ENCODE measurements around the gene DHX34.

The DHX34 gene

GRCh38 chr19:47428177-47428894, 79.2 kb downstream of the DHX34 start (continued):
- TF ChIP-seq, protein P1, sequence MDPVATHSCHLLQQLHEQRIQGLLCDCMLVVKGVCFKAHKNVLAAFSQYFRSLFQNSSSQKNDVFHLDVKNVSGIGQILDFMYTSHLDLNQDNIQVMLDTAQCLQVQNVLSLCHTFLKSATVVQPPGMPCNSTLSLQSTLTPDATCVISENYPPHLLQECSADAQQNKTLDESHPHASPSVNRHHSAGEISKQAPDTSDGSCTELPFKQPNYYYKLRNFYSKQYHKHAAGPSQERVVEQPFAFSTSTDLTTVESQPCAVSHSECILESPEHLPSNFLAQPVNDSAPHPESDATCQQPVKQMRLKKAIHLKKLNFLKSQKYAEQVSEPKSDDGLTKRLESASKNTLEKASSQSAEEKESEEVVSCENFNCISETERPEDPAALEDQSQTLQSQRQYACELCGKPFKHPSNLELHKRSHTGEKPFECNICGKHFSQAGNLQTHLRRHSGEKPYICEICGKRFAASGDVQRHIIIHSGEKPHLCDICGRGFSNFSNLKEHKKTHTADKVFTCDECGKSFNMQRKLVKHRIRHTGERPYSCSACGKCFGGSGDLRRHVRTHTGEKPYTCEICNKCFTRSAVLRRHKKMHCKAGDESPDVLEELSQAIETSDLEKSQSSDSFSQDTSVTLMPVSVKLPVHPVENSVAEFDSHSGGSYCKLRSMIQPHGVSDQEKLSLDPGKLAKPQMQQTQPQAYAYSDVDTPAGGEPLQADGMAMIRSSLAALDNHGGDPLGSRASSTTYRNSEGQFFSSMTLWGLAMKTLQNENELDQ (tag by site-specific recombination; IDR thresholded peaks at IDR 0.05; ENCODE audit: low read depth), result no peak
- TF ChIP-seq RBAK (tag by site-specific recombination; IDR thresholded peaks at IDR 0.05), result no peak
- TF ChIP-seq ZNF558 (tag by site-specific recombination; IDR thresholded peaks at IDR 0.05), result no peak
- no peak for TF ChIP-seq ZNF112 (tag by site-specific recombination; IDR thresholded peaks at IDR 0.05)
- TF ChIP-seq ZNF514 (tag by site-specific recombination; IDR thresholded peaks at IDR 0.05), result no peak
- no peak for TF ChIP-seq ZNF629 (tag by site-specific recombination; IDR thresholded peaks at IDR 0.05)
- TF ChIP-seq, protein P2, sequence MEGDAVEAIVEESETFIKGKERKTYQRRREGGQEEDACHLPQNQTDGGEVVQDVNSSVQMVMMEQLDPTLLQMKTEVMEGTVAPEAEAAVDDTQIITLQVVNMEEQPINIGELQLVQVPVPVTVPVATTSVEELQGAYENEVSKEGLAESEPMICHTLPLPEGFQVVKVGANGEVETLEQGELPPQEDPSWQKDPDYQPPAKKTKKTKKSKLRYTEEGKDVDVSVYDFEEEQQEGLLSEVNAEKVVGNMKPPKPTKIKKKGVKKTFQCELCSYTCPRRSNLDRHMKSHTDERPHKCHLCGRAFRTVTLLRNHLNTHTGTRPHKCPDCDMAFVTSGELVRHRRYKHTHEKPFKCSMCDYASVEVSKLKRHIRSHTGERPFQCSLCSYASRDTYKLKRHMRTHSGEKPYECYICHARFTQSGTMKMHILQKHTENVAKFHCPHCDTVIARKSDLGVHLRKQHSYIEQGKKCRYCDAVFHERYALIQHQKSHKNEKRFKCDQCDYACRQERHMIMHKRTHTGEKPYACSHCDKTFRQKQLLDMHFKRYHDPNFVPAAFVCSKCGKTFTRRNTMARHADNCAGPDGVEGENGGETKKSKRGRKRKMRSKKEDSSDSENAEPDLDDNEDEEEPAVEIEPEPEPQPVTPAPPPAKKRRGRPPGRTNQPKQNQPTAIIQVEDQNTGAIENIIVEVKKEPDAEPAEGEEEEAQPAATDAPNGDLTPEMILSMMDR (tag by site-specific recombination; IDR thresholded peaks at IDR 0.05), result no peak
- no peak for TF ChIP-seq FEZF1 (tag by site-specific recombination; IDR thresholded peaks at IDR 0.05)
- TF ChIP-seq ZNF518A (tag by site-specific recombination; conservative IDR thresholded peaks at IDR 0.05; ENCODE audit: low read depth), result no peak
- no peak for TF ChIP-seq ZNF433 (tag by site-specific recombination; IDR thresholded peaks at IDR 0.05; ENCODE audit: low read depth)
- TF ChIP-seq, protein P3, sequence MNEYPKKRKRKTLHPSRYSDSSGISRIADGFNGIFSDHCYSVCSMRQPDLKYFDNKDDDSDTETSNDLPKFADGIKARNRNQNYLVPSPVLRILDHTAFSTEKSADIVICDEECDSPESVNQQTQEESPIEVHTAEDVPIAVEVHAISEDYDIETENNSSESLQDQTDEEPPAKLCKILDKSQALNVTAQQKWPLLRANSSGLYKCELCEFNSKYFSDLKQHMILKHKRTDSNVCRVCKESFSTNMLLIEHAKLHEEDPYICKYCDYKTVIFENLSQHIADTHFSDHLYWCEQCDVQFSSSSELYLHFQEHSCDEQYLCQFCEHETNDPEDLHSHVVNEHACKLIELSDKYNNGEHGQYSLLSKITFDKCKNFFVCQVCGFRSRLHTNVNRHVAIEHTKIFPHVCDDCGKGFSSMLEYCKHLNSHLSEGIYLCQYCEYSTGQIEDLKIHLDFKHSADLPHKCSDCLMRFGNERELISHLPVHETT (tag by site-specific recombination; IDR thresholded peaks at IDR 0.05), result no peak
- no peak for TF ChIP-seq GLIS1 (tag by site-specific recombination; IDR thresholded peaks at IDR 0.05)
- no peak for TF ChIP-seq TSHZ1 (tag by site-specific recombination; IDR thresholded peaks at IDR 0.05; ENCODE audit: borderline replicate concordance)
- no peak for TF ChIP-seq ZNF626 (tag by site-specific recombination; IDR thresholded peaks at IDR 0.05)
- TF ChIP-seq ZNF239 (tag by site-specific recombination; IDR thresholded peaks at IDR 0.05), result no peak
- no peak for TF ChIP-seq ZNF48 (tag by site-specific recombination; IDR thresholded peaks at IDR 0.05)
- no peak for TF ChIP-seq GLI2 (tag by site-specific recombination; IDR thresholded peaks at IDR 0.05; ENCODE audit: borderline replicate concordance, low read depth)
- TF ChIP-seq PBX3 (CRISPR knock-in tag; IDR thresholded peaks at IDR 0.05), result no peak
- no peak for TF ChIP-seq ZNF214 (tag by site-specific recombination; IDR thresholded peaks at IDR 0.05; ENCODE audit: borderline replicate concordance)
- TF ChIP-seq, protein P4, sequence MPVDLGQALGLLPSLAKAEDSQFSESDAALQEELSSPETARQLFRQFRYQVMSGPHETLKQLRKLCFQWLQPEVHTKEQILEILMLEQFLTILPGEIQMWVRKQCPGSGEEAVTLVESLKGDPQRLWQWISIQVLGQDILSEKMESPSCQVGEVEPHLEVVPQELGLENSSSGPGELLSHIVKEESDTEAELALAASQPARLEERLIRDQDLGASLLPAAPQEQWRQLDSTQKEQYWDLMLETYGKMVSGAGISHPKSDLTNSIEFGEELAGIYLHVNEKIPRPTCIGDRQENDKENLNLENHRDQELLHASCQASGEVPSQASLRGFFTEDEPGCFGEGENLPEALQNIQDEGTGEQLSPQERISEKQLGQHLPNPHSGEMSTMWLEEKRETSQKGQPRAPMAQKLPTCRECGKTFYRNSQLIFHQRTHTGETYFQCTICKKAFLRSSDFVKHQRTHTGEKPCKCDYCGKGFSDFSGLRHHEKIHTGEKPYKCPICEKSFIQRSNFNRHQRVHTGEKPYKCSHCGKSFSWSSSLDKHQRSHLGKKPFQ (tag by site-specific recombination; IDR thresholded peaks at IDR 0.05), result no peak
- TF ChIP-seq MZF1 (tag by site-specific recombination; IDR thresholded peaks at IDR 0.05; ENCODE audit: borderline replicate concordance), result no peak
- TF ChIP-seq ZNF341 (tag by site-specific recombination; IDR thresholded peaks at IDR 0.05; ENCODE audit: low read depth), result peak; percentile 100
